ENCODE measurements around the gene TMEM80. TPM values are rescaled to one million over a fixed set of nuclear protein-coding genes. Genes with fewer than 3 reads are reported as not detected.

TMEM80 gene
- total and polyA plus RNA-seq, 2 of the 8 experiments (the other 6 are each of a cell fraction or from before 2014, with no cell fraction given) = 8.0 to 16.3 TPM

GRCh38 chr11:693415-693831 lies 2.2 kb upstream of the TMEM80 start:
- Histone ChIP-seq H3K27ac (ENCODE audit: low read depth, low read length) (no peak overlapping the region), H3K23ac (ENCODE audit: insufficient read length) (no peak overlapping the region), H2BK20ac (ENCODE audit: low read length) (no peak overlapping the region), H3K4me1 (replicated peaks in 1 of 4; ENCODE audit: control insufficient read depth in 3 of 4, insufficient read depth in 4 of 4, low read length in 3 of 4) (peaks cover 0 to 28% (median 9%) of the 10 kb centered on the region in 4 experiments; a peak in 6 of 7 replicates), H4K5ac (ENCODE audit: insufficient read length, low read depth, low read length) (no peak overlapping the region), H3K36me3 (ENCODE audit: control insufficient read depth in 2 of 4, insufficient read depth in 4 of 4, low read length in 3 of 4) (peaks cover 2 to 13% (median 5%) of the 10 kb centered on the region in 4 experiments; a peak in 6 of 8 replicates), H2BK5ac (ENCODE audit: low read depth, low read length) (no peak overlapping the region), H2BK12ac (ENCODE audit: low read depth, low read length) (peak overlapping the region; percentile 27; the same call in 1 of the 2 replicates), H3K18ac (ENCODE audit: extremely low read depth, low read length) (no peak overlapping the region), H3K79me2 (ENCODE audit: control insufficient read depth in 1 of 2, insufficient read depth in 2 of 2, low read length in 2 of 2) (peaks cover 5 to 33% of the 10 kb centered on the region in 2 experiments; a peak in 3 of 4 replicates), H2AFZ (ENCODE audit: low read length) (no peak overlapping the region), H3K9ac (replicated peaks in 1 of 4; ENCODE audit: extremely low read depth in 1 of 4, low read depth in 3 of 4, low read length in 3 of 4) (no peak overlapping the region), H3K79me1 (ENCODE audit: low read depth, low read length) (peaks cover 12% of the 10 kb centered on the region; the same call in 1 of the 2 replicates), H4K8ac (ENCODE audit: extremely low read depth, insufficient read depth, low read length) (no peak overlapping the region; the same call in 1 of the 2 replicates), H3K4ac (replicated peaks; ENCODE audit: insufficient read length, low read depth, low read length) (no peak overlapping the region), H4K91ac (replicated peaks; ENCODE audit: insufficient read length, low read length) (no peak overlapping the region), H2BK15ac (ENCODE audit: low read length) (no peak overlapping the region), H2AK5ac (ENCODE audit: low read depth, low read length) (peak overlapping the region; percentile 39; the same call in 1 of the 2 replicates), H3K56ac (replicated peaks; ENCODE audit: insufficient read length, low read depth, low read length) (no peak overlapping the region), H3K4me2 (ENCODE audit: insufficient read depth in 1 of 2, low read depth in 2 of 2, low read length in 2 of 2) (peak overlapping the region; percentile 33 to 48; a peak in 2 of 4 replicates), H3K9me3 (ENCODE audit: insufficient read depth in 2 of 2, low read depth in 1 of 2, low read length in 1 of 2) (peaks cover 0 to 2% of the 10 kb centered on the region in 2 experiments; a peak in 1 of 4 replicates), H3K4me3 (ENCODE audit: extremely low read depth in 1 of 4, insufficient read depth in 2 of 4, low read depth in 3 of 4, low read length in 4 of 4) (peak overlapping the region in 1 of 4 experiments; percentile 92; a peak in 2 of 8 replicates), H3K14ac (ENCODE audit: insufficient read length) (no peak overlapping the region), H3K23me2 (ENCODE audit: low read depth, low read length) (peaks cover 7% of the 10 kb centered on the region; the same call in 1 of the 2 replicates), H4K20me1 (replicated peaks in 1 of 2; ENCODE audit: control insufficient read depth in 1 of 2, insufficient read depth in 2 of 2, low read length in 2 of 2) (peaks cover 10 to 12% of the 10 kb centered on the region in 2 experiments), H3K27me3 (replicated peaks in 1 of 4; ENCODE audit: control insufficient read depth in 3 of 4, extremely low read depth in 1 of 4, insufficient read depth in 3 of 4, low read length in 3 of 4) (no peaks in the 10 kb centered on the region), H2BK120ac (replicated peaks; ENCODE audit: low read depth, low read length) (no peak overlapping the region)
- POLR2A ChIA-PET (ENCODE audit: partially characterized antibody) = interaction anchor here (0.8 to 2.0 kb wide), 9 partner anchors 11 to 83 kb away, joined by 3 to 7 read pairs (median 3); partner anchors contain the start of gene TALDO1
- FAIRE-seq = no peak
- 92% methylated on average over 12 of the region's 13 CpGs; no CpG with 5 or more reads in 1 of the 2 experiments for WGBS, 2 experiments (ENCODE audit: extremely low coverage in 1 of 2, insufficient coverage in 1 of 2, insufficient read length in 1 of 2, insufficient replicate concordance in 2 of 2, low coverage in 1 of 2, low lambda C conversion rate in 2 of 2, missing lambda C conversion rate in 1 of 2)
- DNase-seq (ENCODE audit: low read depth in 1 of 2, low spot score in 2 of 2) = no peak
- CTCF ChIA-PET (ENCODE audit: partially characterized antibody) = interaction anchor here (0.7 to 1.7 kb wide), 7 partner anchors 27 to 121 kb away, joined by 3 to 8 read pairs (median 3); no protein-coding TSS in a partner anchor
- TF ChIP-seq EZH2 (IDR thresholded peaks at IDR 0.05; ENCODE audit: low read depth, low read length, severe bottlenecking) = no peak
- TF ChIP-seq POLR2AphosphoS5 (IDR thresholded peaks at IDR 0.05; ENCODE audit: low read depth, low read length) = no peak
- TF ChIP-seq FOSL1 (IDR thresholded peaks at IDR 0.05; ENCODE audit: insufficient read depth, low read depth, low read length) = no peak
- no peak for TF ChIP-seq KDM5A (IDR thresholded peaks at IDR 0.05; ENCODE audit: low read length)
- no peak for TF ChIP-seq SUZ12 (IDR thresholded peaks at IDR 0.05; ENCODE audit: low read length)
- no peak for TF ChIP-seq MAFK (IDR thresholded peaks at IDR 0.05; ENCODE audit: low read depth, low read length)
- no peak for TF ChIP-seq CHD2 (IDR thresholded peaks at IDR 0.05; ENCODE audit: low read length)
- TF ChIP-seq RAD21 (IDR thresholded peaks at IDR 0.05 in 1 of 2, conservative IDR thresholded peaks at IDR 0.05 in 1 of 2; ENCODE audit: low read depth in 2 of 2, low read length in 2 of 2) = no peak
- TF ChIP-seq POLR2A (IDR thresholded peaks at IDR 0.05; ENCODE audit: control extremely low read depth in 1 of 2, low read depth in 2 of 2, low read length in 2 of 2) = no peak
- no peak for TF ChIP-seq ASH2L (IDR thresholded peaks at IDR 0.05; ENCODE audit: low read length)
- no peak for TF ChIP-seq EP300 (IDR thresholded peaks at IDR 0.05; ENCODE audit: borderline replicate concordance in 1 of 2, low read depth in 2 of 2, low read length in 2 of 2)
- TF ChIP-seq CBX8 (IDR thresholded peaks at IDR 0.05; ENCODE audit: borderline replicate concordance, low read depth, low read length) = no peak
